IMR-90 (cell line): ENCODE data around the gene LHX1. TPM values are rescaled to one million over a fixed set of nuclear protein-coding genes. Genes with fewer than 3 reads are reported as not detected.

Experiments
- ATAC-seq: fragments of 200-7000 bp; cut with Tn5 transposase; 2 replicates; pipeline ENCODE4 v1.9.1; 2020; ENCODE audit warnings: low read depth, mild to moderate bottlenecking, moderate library complexity
- BruUV-seq: library from RNA; stranded (reverse); fragments of 400-500 nt; replicated peaks from 2 replicates; lab custom pipeline; 2021; lab: Mats Ljungman, UMichigan
- CTCF ChIA-PET: fragments of 300-600 bp; formaldehyde crosslinking; extraction: SDS; loops from one replicate; lab custom pipeline; 2021; ENCODE audit warnings: antibody characterized with exemption; lab: Yijun Ruan, JAX
- POLR2A ChIA-PET: fragments of 300-600 bp; sonication (Branson Sonifier 250); formaldehyde crosslinking; loops from one replicate; lab custom pipeline; 2022; ENCODE audit warnings: antibody characterized with exemption; ENCODE audit not compliant: unreplicated experiment; lab: Charles Lee
- DNase-seq: peaks from one replicate; pipeline ENCODE4 v3.0.0; 2013
- H2AFZ ChIP-seq: replicated peaks from 2 replicates; pipeline ENCODE3; 2013; ENCODE audit warnings: low read length, mild to moderate bottlenecking; ENCODE audit not compliant: poor library complexity
- H2AK5ac ChIP-seq: 2 replicates; pipeline ENCODE4 v1.6.1; 2013; ENCODE audit warnings: low read depth, low read length, inconsistent platforms
- H2AK9ac ChIP-seq: replicated peaks from 2 replicates; pipeline ENCODE3; 2013; ENCODE audit warnings: mild to moderate bottlenecking, low read depth, low read length, moderate library complexity; ENCODE audit not compliant: poor library complexity
- H2BK120ac ChIP-seq: 2 replicates; pipeline ENCODE4 v1.6.1; 2013; ENCODE audit warnings: low read depth, low read length, inconsistent platforms
- H2BK15ac ChIP-seq: 3 replicates; pipeline ENCODE4 v1.6.1; 2013; ENCODE audit warnings: low read depth, low read length, inconsistent platforms
- H2BK20ac ChIP-seq: 2 replicates; pipeline ENCODE4 v1.6.1; 2013; ENCODE audit warnings: low read depth, mild to moderate bottlenecking, inconsistent platforms, low read length, moderate library complexity
- H2BK5ac ChIP-seq: 2 replicates; pipeline ENCODE4 v1.6.1; 2013; ENCODE audit warnings: mild to moderate bottlenecking, low read depth, low read length, inconsistent platforms; ENCODE audit not compliant: poor library complexity, severe bottlenecking
- H3K14ac ChIP-seq: replicated peaks from 2 replicates; pipeline ENCODE4 v1.6.1; 2013; ENCODE audit warnings: low read depth, low read length, inconsistent platforms
- H3K18ac ChIP-seq: 2 replicates; pipeline ENCODE4 v1.6.1; 2013; ENCODE audit warnings: low read depth, low read length, control low read depth
- H3K23ac ChIP-seq: 2 replicates; pipeline ENCODE4 v1.6.1; 2013; ENCODE audit warnings: low read depth, low read length, inconsistent platforms
- H3K27ac ChIP-seq: 2 replicates; pipeline ENCODE4 v1.5.1; 2013; ENCODE audit warnings: mild to moderate bottlenecking, control low read depth, low read length; ENCODE audit not compliant: insufficient read depth
- H3K27me3 ChIP-seq: 2 replicates; pipeline ENCODE4 v1.6.1; 2013; ENCODE audit warnings: low read length; ENCODE audit not compliant: control insufficient read depth, insufficient read depth
- H3K36me3 ChIP-seq: 2 replicates; pipeline ENCODE4 v1.6.1; 2013; ENCODE audit warnings: low read length, mixed read lengths; ENCODE audit not compliant: control insufficient read depth, insufficient read depth
- H3K4ac ChIP-seq: 2 replicates; pipeline ENCODE4 v1.6.1; 2013; ENCODE audit warnings: low read depth, low read length, inconsistent platforms
- H3K4me1 ChIP-seq: 2 replicates; pipeline ENCODE4 v1.6.1; 2013; ENCODE audit warnings: low read length, mixed read lengths; ENCODE audit not compliant: control insufficient read depth, insufficient read depth
- H3K4me2 ChIP-seq: 2 replicates; pipeline ENCODE4 v1.6.1; 2013; ENCODE audit warnings: low read depth, mild to moderate bottlenecking, control low read depth, low read length, moderate library complexity
- H3K4me3 ChIP-seq: 2 replicates; pipeline ENCODE4 v1.5.1; 2013; ENCODE audit warnings: low read depth, mild to moderate bottlenecking, control low read depth, low read length, moderate library complexity; ENCODE audit not compliant: insufficient read depth
- H3K56ac ChIP-seq: 2 replicates; pipeline ENCODE4 v1.6.1; 2013; ENCODE audit warnings: low read length, inconsistent platforms; ENCODE audit not compliant: insufficient read depth; ENCODE audit errors: extremely low read depth
- H3K79me1 ChIP-seq, 2 experiments: 2 replicates each; pipeline ENCODE4 v1.6.1; 2013; ENCODE audit warnings: low read length in 2 of 2, inconsistent platforms in 1 of 2, low read depth in 1 of 2
- H3K9ac ChIP-seq: 2 replicates; pipeline ENCODE4 v1.6.1; 2013; ENCODE audit warnings: low read depth, low read length, control low read depth
- H3K9me1 ChIP-seq: 2 replicates; pipeline ENCODE4 v1.6.1; 2013; ENCODE audit warnings: low read length, inconsistent platforms; ENCODE audit not compliant: insufficient read depth
- H3K9me3 ChIP-seq: 2 replicates; pipeline ENCODE4 v1.6.1; 2013; ENCODE audit warnings: low read length; ENCODE audit not compliant: control insufficient read depth, insufficient read depth
- H4K20me1 ChIP-seq: 2 replicates; pipeline ENCODE4 v1.6.1; 2013; ENCODE audit warnings: low read length, inconsistent platforms; ENCODE audit not compliant: insufficient read depth
- H4K5ac ChIP-seq: 2 replicates; pipeline ENCODE4 v1.6.1; 2013; ENCODE audit warnings: mild to moderate bottlenecking, low read depth, low read length, control low read depth
- H4K8ac ChIP-seq, 2 experiments: 2 replicates each; pipeline ENCODE4 v1.6.1; 2013; ENCODE audit warnings: low read depth in 2 of 2, low read length in 2 of 2, control low read depth in 1 of 2, inconsistent platforms in 1 of 2
- H4K91ac ChIP-seq: 2 replicates; pipeline ENCODE4 v1.6.1; 2013; ENCODE audit warnings: low read depth, low read length, inconsistent platforms; ENCODE audit not compliant: insufficient read depth
- BHLHE40 ChIP-seq: fragments of 150-350 bp; IDR thresholded peaks from 2 replicates; pipeline ENCODE4 v1.6.1; 2016; ENCODE audit warnings: mild to moderate bottlenecking, low read depth, low read length
- CEBPB ChIP-seq: IDR thresholded peaks from 2 replicates; pipeline ENCODE4 v1.6.1; 2012; ENCODE audit warnings: low read depth, low read length, improper control_type of control experiment
- CTCF ChIP-seq: conservative IDR thresholded peaks from 2 replicates; pipeline ENCODE4 v1.5.1; 2012; ENCODE audit warnings: mild to moderate bottlenecking, low read depth, low read length, improper control_type of control experiment
- ELK1 ChIP-seq: fragments of 150-350 bp; IDR thresholded peaks from 2 replicates; pipeline ENCODE4 v1.6.1; 2016; ENCODE audit warnings: low read depth, mild to moderate bottlenecking, low read length, moderate library complexity, borderline replicate concordance
- FOS ChIP-seq: fragments of 150-350 bp; IDR thresholded peaks from 2 replicates; pipeline ENCODE4 v1.6.1; 2016; ENCODE audit warnings: low read depth, low read length
- MAFK ChIP-seq: IDR thresholded peaks from 2 replicates; pipeline ENCODE4 v1.6.1; 2012; ENCODE audit warnings: low read depth, low read length, improper control_type of control experiment
- MAZ ChIP-seq: IDR thresholded peaks from 2 replicates; pipeline ENCODE4 v1.6.1; 2012; ENCODE audit warnings: low read depth, mild to moderate bottlenecking, low read length, improper control_type of control experiment, moderate library complexity, borderline replicate concordance
- MXI1 ChIP-seq: IDR thresholded peaks from 2 replicates; pipeline ENCODE4 v1.6.1; 2012; ENCODE audit warnings: low read depth, mild to moderate bottlenecking, low read length, moderate library complexity, borderline replicate concordance
- POLR2A ChIP-seq: IDR thresholded peaks from 2 replicates; pipeline ENCODE4 v1.6.1; 2012; ENCODE audit warnings: mild to moderate bottlenecking, low read depth, low read length
- RAD21 ChIP-seq: IDR thresholded peaks from 2 replicates; pipeline ENCODE4 v1.6.1; 2012; ENCODE audit warnings: low read length, improper control_type of control experiment
- RCOR1 ChIP-seq: IDR thresholded peaks from 2 replicates; pipeline ENCODE4 v1.6.1; 2012; ENCODE audit warnings: mild to moderate bottlenecking, low read length, improper control_type of control experiment; ENCODE audit not compliant: insufficient replicate concordance
- RFX5 ChIP-seq: IDR thresholded peaks from 2 replicates; pipeline ENCODE4 v1.8.0; 2012; ENCODE audit warnings: low read depth, mild to moderate bottlenecking, low read length, moderate library complexity
- SMC3 ChIP-seq: fragments of 150-350 bp; IDR thresholded peaks from 2 replicates; pipeline ENCODE4 v1.6.1; 2016; ENCODE audit warnings: low read depth, mild to moderate bottlenecking, antibody characterized with exemption, low read length, moderate library complexity
- WGBS, 2 experiments: methylation state at CpG; one replicate each; pipeline versions ENCODE4 v1.1.5 to v1.1.7; 2013; ENCODE audit warnings: missing lambda C conversion rate in 2 of 2; ENCODE audit not compliant: insufficient read length in 1 of 2; ENCODE audit errors: extremely low coverage in 2 of 2; 5-methylcytosine and 5-hydroxymethylcytosine counted together
- dilution Hi-C: fragments of 300-500 bp; cut with HindIII; formaldehyde crosslinking; loops from one replicate; pipeline ENCODE4 v1.14.3; 2018; ENCODE audit warnings: low sequenced_read_pairs; ENCODE audit not compliant: unreplicated experiment
- in situ Hi-C: fragments of 300-500 bp; cut with MboI; formaldehyde crosslinking; loops from 3 replicates; pipeline ENCODE4 v1.14.3; 2019; ENCODE audit warnings: low sequenced_read_pairs, inconsistent platforms, mixed read lengths
- intact Hi-C: fragments of 100-400 bp; cut with micrococcal nuclease; formaldehyde crosslinking; loops from 2 replicates; pipeline ENCODE4 v1.10.0; 2022
- polyA plus RNA-seq, 3 experiments: library from polyadenylated mRNA; depleted of rRNA; stranded (reverse); fragments of >200 nt; gene quantifications; 2 replicates each; pipeline ENCODE4 v1.2.3, GENCODE V29; 2012; ENCODE audit warnings: low replicate concordance in 1 of 3
- total RNA-seq: library from RNA; depleted of rRNA; stranded (reverse); fragments of >200 nt; gene quantifications from 2 replicates; pipeline ENCODE4 v1.2.3, GENCODE V29; 2012
- TF ChIP-seq, protein P1 (sequence below): fragments of 150-350 bp; IDR thresholded peaks from 2 replicates; pipeline ENCODE4 v1.6.1; 2017; ENCODE audit warnings: mild to moderate bottlenecking, antibody characterized with exemption, low read length, low read depth

The LHX1 gene
- total and polyA plus RNA-seq, 2 of the 4 experiments (the other 2 are of a cell fraction), result not detected

DNA sequence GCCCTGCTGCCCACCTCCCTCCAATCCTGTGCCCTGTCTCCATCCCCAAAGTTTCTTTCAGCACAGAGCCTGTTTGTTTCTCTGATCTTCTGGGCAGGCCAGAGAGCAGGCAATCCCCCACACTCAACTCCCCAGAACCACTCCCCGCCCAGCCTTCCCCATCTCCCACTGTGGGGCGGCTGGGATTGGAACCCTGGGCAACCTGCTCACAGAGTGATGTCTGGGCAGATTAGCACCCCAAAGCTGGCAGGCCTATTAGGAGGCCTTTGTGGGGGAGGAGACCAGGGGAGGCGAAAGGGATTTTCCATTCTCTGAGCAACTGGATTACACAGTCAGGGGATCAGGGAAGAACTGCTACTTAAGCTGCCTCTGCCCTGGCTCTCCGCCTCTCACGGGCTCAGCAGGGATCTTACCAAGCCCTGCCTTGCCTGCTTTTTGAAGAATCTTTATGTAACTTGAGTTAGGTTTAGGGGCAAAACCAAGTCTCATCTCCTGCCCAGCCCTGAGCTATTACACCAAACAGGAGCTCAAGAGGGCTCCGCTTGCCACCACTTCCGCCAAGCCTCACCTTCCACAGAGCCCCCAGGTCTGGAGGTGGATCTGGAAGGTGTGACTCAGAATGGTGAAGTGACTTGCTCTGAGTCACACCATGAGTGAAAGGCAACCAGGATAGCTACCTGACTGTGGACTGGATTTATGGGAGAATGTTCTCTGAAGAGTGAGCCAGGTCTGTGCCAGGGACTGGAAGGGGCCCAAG, 16.0 kb upstream of the LHX1 start:
- no peak overlapping the region for H3K18ac ChIP-seq
- ATAC-seq, result no peak
- H3K4me1 ChIP-seq, result no peaks in the 10 kb centered on the region
- in situ Hi-C loops (no loop called here), intact Hi-C loops (no loop called here), dilution Hi-C loops (no loop called here)
- H3K14ac ChIP-seq, result no peak overlapping the region
- no peak overlapping the region for H3K27ac ChIP-seq
- no CpG with 5 or more reads among the region's 7 CpGs for WGBS, 2 experiments
- H2BK15ac ChIP-seq, result no peak overlapping the region
- DNase-seq, result peak; percentile 61
- ChIA-PET CTCF (no interaction called here), POLR2A (no interaction called here)
- H2AK9ac ChIP-seq, result no peak overlapping the region
- H2AK5ac ChIP-seq, result no peak overlapping the region
- H3K4me3 ChIP-seq, result no peak overlapping the region
- no peaks in the 10 kb centered on the region for H3K9me1 ChIP-seq
- H2AFZ ChIP-seq, result no peak overlapping the region
- no peak overlapping the region for H3K23ac ChIP-seq
- no peaks in the 10 kb centered on the region for H3K9me3 ChIP-seq
- no peak overlapping the region for H4K91ac ChIP-seq
- no peak overlapping the region for H3K9ac ChIP-seq
- H4K20me1 ChIP-seq, result no peaks in the 10 kb centered on the region
- no peak overlapping the region for H3K4ac ChIP-seq
- peaks cover 54% of the 10 kb centered on the region for H3K27me3 ChIP-seq
- no peak overlapping the region for H3K4me2 ChIP-seq
- no peak overlapping the region for H3K56ac ChIP-seq
- no TSS peak for BruUV-seq
- no peaks in the 10 kb centered on the region for H3K79me1 ChIP-seq
- no peaks in the 10 kb centered on the region for H3K36me3 ChIP-seq
- H4K8ac ChIP-seq, result no peak overlapping the region
- no peak for TF ChIP-seq SMC3
- no peak for TF ChIP-seq CTCF
- no peak for TF ChIP-seq RFX5
- TF ChIP-seq, protein P1, sequence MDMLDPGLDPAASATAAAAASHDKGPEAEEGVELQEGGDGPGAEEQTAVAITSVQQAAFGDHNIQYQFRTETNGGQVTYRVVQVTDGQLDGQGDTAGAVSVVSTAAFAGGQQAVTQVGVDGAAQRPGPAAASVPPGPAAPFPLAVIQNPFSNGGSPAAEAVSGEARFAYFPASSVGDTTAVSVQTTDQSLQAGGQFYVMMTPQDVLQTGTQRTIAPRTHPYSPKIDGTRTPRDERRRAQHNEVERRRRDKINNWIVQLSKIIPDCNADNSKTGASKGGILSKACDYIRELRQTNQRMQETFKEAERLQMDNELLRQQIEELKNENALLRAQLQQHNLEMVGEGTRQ, result no peak
- no peak for TF ChIP-seq BHLHE40
- no peak for TF ChIP-seq POLR2A
- no peak for TF ChIP-seq MAFK
- TF ChIP-seq MXI1, result no peak
- TF ChIP-seq FOS, result no peak
- no peak for TF ChIP-seq RCOR1
- no peak for TF ChIP-seq CEBPB
- TF ChIP-seq ELK1, result no peak
- no peak for TF ChIP-seq RAD21
- TF ChIP-seq MAZ, result no peak
- H2BK120ac ChIP-seq, result no peak overlapping the region
- H2BK20ac ChIP-seq, result no peak overlapping the region
- H2BK5ac ChIP-seq, result no peak overlapping the region
- no peak overlapping the region for H4K5ac ChIP-seq
